PC-3 (cell line): Measurements from ENCODE around the gene KLF4. TPM values are rescaled to one million over a fixed set of nuclear protein-coding genes. Genes with fewer than 3 reads are reported as not detected.

Experiments
- ATAC-seq: fragments of 200-7000 bp; cut with Tn5 transposase; 2 replicates; pipeline ENCODE4 v1.9.1; 2020; ENCODE audit warnings: mild to moderate bottlenecking, moderate library complexity
- BruUV-seq: library from RNA; stranded (reverse); fragments of 400-500 nt; replicated peaks from 2 replicates; lab custom pipeline; 2021; lab: Mats Ljungman, UMichigan
- CTCF ChIA-PET: fragments of 300-600 bp; sonication (Branson Sonifier 250); formaldehyde crosslinking; loops from one replicate; lab custom pipeline; 2022; ENCODE audit warnings: antibody characterized with exemption; lab: Charles Lee
- POLR2A ChIA-PET: fragments of 300-600 bp; sonication (Branson Sonifier 250); formaldehyde crosslinking; loops from one replicate; lab custom pipeline; 2022; ENCODE audit warnings: antibody characterized with exemption; ENCODE audit not compliant: unreplicated experiment; lab: Charles Lee
- DNase-seq: peaks from one replicate; pipeline ENCODE4 v3.0.0-alpha.2; 2015
- H2AFZ ChIP-seq: fragments of 300-600 bp; sonication (generic); 2 replicates; pipeline ENCODE4 v1.6.0; 2016; ENCODE audit warnings: antibody characterized with exemption, low read length
- H3F3A ChIP-seq: fragments of 300-600 bp; sonication (generic); one replicate; pipeline ENCODE4 v1.6.0; 2017; ENCODE audit warnings: antibody characterized with exemption, low read length, control low read depth, mild to moderate bottlenecking; ENCODE audit not compliant: unreplicated experiment
- H3K27ac ChIP-seq: fragments of 300-600 bp; sonication (generic); 2 replicates; pipeline ENCODE4 v1.5.1; 2016; ENCODE audit warnings: mild to moderate bottlenecking, low read length
- H3K27me3 ChIP-seq: fragments of 300-600 bp; sonication (generic); 2 replicates; pipeline ENCODE4 v1.6.1; 2016; ENCODE audit warnings: low read length, mixed read lengths
- H3K36me3 ChIP-seq: fragments of 300-600 bp; sonication (generic); 2 replicates; pipeline ENCODE4 v1.6.1; 2016; ENCODE audit warnings: low read depth, mixed run types, low read length, mixed read lengths
- H3K4me1 ChIP-seq: fragments of 300-600 bp; sonication (generic); 2 replicates; pipeline ENCODE4 v1.5.1; 2016; ENCODE audit warnings: low read length; ENCODE audit not compliant: insufficient read depth
- H3K4me2 ChIP-seq: fragments of 300-600 bp; sonication (generic); 2 replicates; pipeline ENCODE4 v1.6.0; 2016; ENCODE audit warnings: low read length
- H3K4me3 ChIP-seq: fragments of 300-600 bp; sonication (generic); 2 replicates; pipeline ENCODE4 v1.5.1; 2016; ENCODE audit warnings: mild to moderate bottlenecking, low read length, mixed read lengths
- H3K79me2 ChIP-seq: fragments of 300-600 bp; sonication (generic); 2 replicates; pipeline ENCODE4 v1.6.1; 2017; ENCODE audit warnings: low read length, mixed read lengths
- H3K9ac ChIP-seq: fragments of 300-600 bp; sonication (generic); 2 replicates; pipeline ENCODE4 v1.6.0; 2016; ENCODE audit warnings: mild to moderate bottlenecking, low read length
- H3K9me2 ChIP-seq: fragments of 300-600 bp; sonication (generic); replicated peaks from 2 replicates; pipeline ENCODE4 v1.6.1; 2016; ENCODE audit warnings: mixed run types, low read length, mixed read lengths
- H3K9me3 ChIP-seq: fragments of 300-600 bp; sonication (generic); 2 replicates; pipeline ENCODE4 v1.6.1; 2016; ENCODE audit warnings: low read length, mixed read lengths
- H4K20me1 ChIP-seq: fragments of 300-600 bp; sonication (generic); 2 replicates; pipeline ENCODE4 v1.6.1; 2016; ENCODE audit warnings: low read length, mixed read lengths
- EZH2 ChIP-seq: fragments of 300-600 bp; sonication (generic); IDR thresholded peaks from one replicate; pipeline ENCODE4 v1.6.1; 2017; ENCODE audit warnings: antibody characterized with exemption, mild to moderate bottlenecking, low read length; ENCODE audit not compliant: unreplicated experiment
- EZH2phosphoT487 ChIP-seq: fragments of 300-600 bp; sonication (generic); IDR thresholded peaks from 2 replicates; pipeline ENCODE4 v1.6.1; 2018; ENCODE audit warnings: mild to moderate bottlenecking, antibody characterized with exemption, low read length, borderline replicate concordance
- intact Hi-C: fragments of 100-400 bp; cut with micrococcal nuclease; formaldehyde crosslinking; loops from 2 replicates; pipeline ENCODE4 v1.9.0; 2023
- total RNA-seq: library from RNA; depleted of rRNA; stranded (reverse); fragments of >200 nt; gene quantifications from 2 replicates; pipeline ENCODE4 v1.2.3, GENCODE V29; 2014
- TF ChIP-seq, protein P1 (sequence below): fragments of 300-600 bp; sonication (generic); conservative IDR thresholded peaks from 2 replicates; pipeline ENCODE4 v1.5.1; 2017; ENCODE audit warnings: antibody characterized with exemption, low read depth, mild to moderate bottlenecking, low read length

Gene KLF4
- total RNA-seq, 1 experiment from 2014 or later = 55.1 TPM

DNA sequence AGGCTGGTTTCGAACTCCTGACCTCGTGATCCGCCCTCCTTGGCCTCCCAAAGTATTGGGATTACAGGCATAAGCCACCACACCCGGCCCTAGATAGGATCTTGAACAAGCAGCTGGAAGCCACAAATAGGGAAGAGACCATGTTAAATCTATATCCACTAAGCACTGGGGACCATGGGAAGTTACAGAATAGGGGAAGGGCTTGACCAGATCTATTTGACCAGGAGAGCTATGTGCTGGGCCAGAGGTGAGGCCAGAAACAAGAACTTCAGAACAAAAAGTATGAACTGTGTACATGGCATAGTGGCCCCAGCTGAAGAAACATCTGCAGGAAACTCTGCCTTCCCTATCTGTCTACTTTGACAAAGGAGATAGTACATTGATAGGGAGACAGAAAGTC, 10.8 kb downstream of the KLF4 start:
- no peak overlapping the region for H3K4me3 ChIP-seq
- H3K36me3 ChIP-seq = no peaks in the 10 kb centered on the region
- H3K9me3 ChIP-seq = no peaks in the 10 kb centered on the region
- H3K27ac ChIP-seq = no peak overlapping the region
- no peak overlapping the region for H3K4me2 ChIP-seq
- H3K4me1 ChIP-seq = peaks cover 12% of the 10 kb centered on the region
- H3K9me2 ChIP-seq = no peaks in the 10 kb centered on the region
- BruUV-seq = no TSS peak
- no peaks in the 10 kb centered on the region for H3K27me3 ChIP-seq
- CTCF ChIA-PET = no interaction called here
- DNase-seq (no peak), ATAC-seq (no peak)
- H3K9ac ChIP-seq = no peak overlapping the region
- no peaks in the 10 kb centered on the region for H3K79me2 ChIP-seq
- intact Hi-C loops = no loop called here
- POLR2A ChIA-PET = no interaction called here
- TF ChIP-seq, protein P1, sequence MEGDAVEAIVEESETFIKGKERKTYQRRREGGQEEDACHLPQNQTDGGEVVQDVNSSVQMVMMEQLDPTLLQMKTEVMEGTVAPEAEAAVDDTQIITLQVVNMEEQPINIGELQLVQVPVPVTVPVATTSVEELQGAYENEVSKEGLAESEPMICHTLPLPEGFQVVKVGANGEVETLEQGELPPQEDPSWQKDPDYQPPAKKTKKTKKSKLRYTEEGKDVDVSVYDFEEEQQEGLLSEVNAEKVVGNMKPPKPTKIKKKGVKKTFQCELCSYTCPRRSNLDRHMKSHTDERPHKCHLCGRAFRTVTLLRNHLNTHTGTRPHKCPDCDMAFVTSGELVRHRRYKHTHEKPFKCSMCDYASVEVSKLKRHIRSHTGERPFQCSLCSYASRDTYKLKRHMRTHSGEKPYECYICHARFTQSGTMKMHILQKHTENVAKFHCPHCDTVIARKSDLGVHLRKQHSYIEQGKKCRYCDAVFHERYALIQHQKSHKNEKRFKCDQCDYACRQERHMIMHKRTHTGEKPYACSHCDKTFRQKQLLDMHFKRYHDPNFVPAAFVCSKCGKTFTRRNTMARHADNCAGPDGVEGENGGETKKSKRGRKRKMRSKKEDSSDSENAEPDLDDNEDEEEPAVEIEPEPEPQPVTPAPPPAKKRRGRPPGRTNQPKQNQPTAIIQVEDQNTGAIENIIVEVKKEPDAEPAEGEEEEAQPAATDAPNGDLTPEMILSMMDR = no peak
- TF ChIP-seq EZH2 (no peak), EZH2phosphoT487 (no peak)
- no peaks in the 10 kb centered on the region for H3F3A ChIP-seq
- H2AFZ ChIP-seq = no peak overlapping the region
- no peaks in the 10 kb centered on the region for H4K20me1 ChIP-seq

DNA sequence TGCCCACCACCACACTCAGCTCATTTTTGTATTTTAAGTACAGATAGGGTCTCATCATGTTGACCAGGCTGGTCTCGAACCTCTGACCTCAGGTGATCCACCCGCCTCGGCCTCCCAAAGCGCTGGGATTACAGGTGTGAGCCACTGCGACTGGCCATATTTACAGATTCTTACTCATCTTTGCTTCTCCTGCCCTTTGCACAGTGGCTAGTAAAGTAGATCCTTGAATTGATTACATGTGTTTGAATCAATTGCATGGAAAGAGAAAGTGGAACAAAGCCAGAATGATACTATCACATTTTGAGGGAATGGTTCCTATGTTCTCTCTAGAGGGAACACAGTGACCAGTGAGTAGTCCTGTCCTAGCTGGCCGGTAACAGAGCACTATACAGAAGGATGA, 15.4 kb downstream of the KLF4 start:
- ATAC-seq (no peak), DNase-seq (no peak)
- H3K9me3 ChIP-seq = no peaks in the 10 kb centered on the region
- no TSS peak for BruUV-seq
- no peak overlapping the region for H3K4me3 ChIP-seq
- no peaks in the 10 kb centered on the region for H4K20me1 ChIP-seq
- H3K27me3 ChIP-seq = no peaks in the 10 kb centered on the region
- H3K79me2 ChIP-seq = no peaks in the 10 kb centered on the region
- no peak overlapping the region for H3K27ac ChIP-seq
- ChIA-PET POLR2A (no interaction called here), CTCF (no interaction called here)
- H3K4me2 ChIP-seq = no peak overlapping the region
- no peaks in the 10 kb centered on the region for H3F3A ChIP-seq
- no peaks in the 10 kb centered on the region for H3K36me3 ChIP-seq
- intact Hi-C loops = no loop called here
- TF ChIP-seq, protein P1 = no peak
- no peak for TF ChIP-seq EZH2phosphoT487
- no peak for TF ChIP-seq EZH2
- H3K9ac ChIP-seq = no peak overlapping the region
- no peaks in the 10 kb centered on the region for H3K9me2 ChIP-seq
- no peaks in the 10 kb centered on the region for H3K4me1 ChIP-seq
- H2AFZ ChIP-seq = no peak overlapping the region

DNA sequence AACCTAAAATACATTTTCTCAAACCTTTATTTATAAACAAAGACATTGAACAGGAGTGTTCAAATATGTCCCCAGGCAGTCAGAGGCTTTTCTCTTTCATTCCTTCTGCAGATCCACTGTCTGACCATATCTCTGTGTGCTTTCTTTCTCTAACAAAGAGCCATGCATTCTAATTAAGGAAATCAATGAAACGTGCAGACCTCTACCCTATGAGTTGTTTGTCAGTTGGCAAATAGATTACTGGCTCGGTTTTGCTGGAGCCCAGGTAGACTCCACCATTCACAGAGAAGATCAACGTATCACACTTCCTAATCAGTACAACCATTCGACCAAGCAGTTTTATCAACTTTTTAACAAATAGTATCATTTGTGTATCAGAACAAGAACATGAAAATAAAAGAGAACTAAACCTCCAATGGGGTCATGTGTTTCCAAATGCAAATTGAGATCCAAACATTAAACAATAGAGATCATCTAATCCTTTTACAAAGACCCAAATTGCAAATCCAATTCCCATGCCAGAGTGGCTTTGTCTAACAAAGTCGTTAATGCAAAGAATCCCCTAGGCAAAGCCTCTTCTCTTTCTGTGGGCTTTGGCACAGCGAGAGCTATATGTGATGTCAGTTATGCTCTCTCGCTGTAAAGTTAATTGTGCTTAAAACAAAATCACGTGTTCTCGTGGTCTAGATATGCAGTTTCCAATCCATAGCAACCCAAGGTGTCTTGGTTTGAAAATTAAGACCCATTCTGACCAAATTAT, 16.8 kb downstream of the KLF4 start:
- Histone ChIP-seq H2AFZ (no peak overlapping the region), H3K27ac (no peak overlapping the region), H3K4me2 (no peak overlapping the region), H3K4me3 (no peak overlapping the region), H4K20me1 (no peaks in the 10 kb centered on the region), H3K36me3 (no peaks in the 10 kb centered on the region), H3K9ac (no peak overlapping the region), H3K9me3 (no peaks in the 10 kb centered on the region), H3K4me1 (no peaks in the 10 kb centered on the region), H3K27me3 (no peaks in the 10 kb centered on the region), H3K9me2 (no peaks in the 10 kb centered on the region), H3K79me2 (no peaks in the 10 kb centered on the region), H3F3A (no peaks in the 10 kb centered on the region)
- intact Hi-C loops = no loop called here
- DNase-seq (no peak), ATAC-seq (no peak)
- ChIA-PET POLR2A (no interaction called here), CTCF (no interaction called here)
- TF ChIP-seq, protein P1 = no peak
- TF ChIP-seq EZH2phosphoT487 (no peak), EZH2 (no peak)
- BruUV-seq = no TSS peak
